Stimulated activated CD8-positive, alpha-beta memory T cell treated with anti-CD3 and anti-CD28 coated beads, Interleukin-4, amount 100 ng/mL, for 4 hours (primary cell): Measurements from ENCODE around the gene PSMG4.

ENCODE experiments used
- DNase-seq, 2 donors: peaks; one replicate each; pipeline ENCODE4 v3.0.0-alpha.2; 2020; ENCODE audit warnings: low read depth in 2 of 2, low spot score in 1 of 2

Gene PSMG4

GRCh38 chr6:3258720-3259490 is at the start of gene PSMG4:
Gene PSMG4 (plus strand): TSS chr6:3258947. CDS start chr6:3259023, 76 bp downstream.
- DNase-seq = peak; percentile 86 to 91

GRCh38 chr6:3209114-3210023 is 49.4 kb upstream of the PSMG4 start:
- DNase-seq = no peak

- DNase-seq = no peak
These were observed 48.6 kb upstream of the PSMG4 start for GRCh38 chr6:3210024-3210610.

GRCh38 chr6:3211681-3212080 is 47.1 kb upstream of the PSMG4 start:
- no peak for DNase-seq

GRCh38 chr6:3212261-3212660 is 46.5 kb upstream of the PSMG4 start:
- DNase-seq = no peak

GRCh38 chr6:3213334-3213695 is 45.4 kb upstream of the PSMG4 start:
- DNase-seq = no peak

- no peak for DNase-seq
These were observed 43.8 kb upstream of the PSMG4 start for GRCh38 chr6:3214898-3215297.

GRCh38 chr6:3217286-3217685 is 41.5 kb upstream of the PSMG4 start:
- no peak for DNase-seq

GRCh38 chr6:3218266-3218665 is 40.5 kb upstream of the PSMG4 start:
- no peak for DNase-seq

GRCh38 chr6:3220366-3220765 is 38.4 kb upstream of the PSMG4 start:
- no peak for DNase-seq

- DNase-seq = no peak
These were observed 37.2 kb upstream of the PSMG4 start for GRCh38 chr6:3221578-3221977.

GRCh38 chr6:3222506-3223038 is 36.2 kb upstream of the PSMG4 start:
- no peak for DNase-seq

- no peak for DNase-seq
These were observed 32.7 kb upstream of the PSMG4 start for GRCh38 chr6:3226042-3226441.

- DNase-seq = no peak
These were observed 32.0 kb upstream of the PSMG4 start for GRCh38 chr6:3226481-3227362.

GRCh38 chr6:3227363-3228045 is 31.2 kb upstream of the PSMG4 start, which contains the start of gene TUBB2B:
Gene TUBB2B (minus strand): TSS chr6:3227653. CDS start chr6:3227543, 110 bp downstream.
- DNase-seq = no peak

GRCh38 chr6:3228046-3228671 is 30.6 kb upstream of the PSMG4 start:
- DNase-seq = no peak

- DNase-seq = no peak
These were observed 29.8 kb upstream of the PSMG4 start for GRCh38 chr6:3228771-3229565.

GRCh38 chr6:3229566-3230178 is 29.1 kb upstream of the PSMG4 start:
- no peak for DNase-seq
